HL-60/S4 treated with phorbol 12-myristate 13-acetate at 8.2 ng/mL for 4 days and 3 days (cell line): ENCODE measurements around the gene CAT.

ENCODE experiments used
- in situ Hi-C: fragments of 300-500 bp; cut with MboI; formaldehyde crosslinking; loops from 2 replicates; pipeline ENCODE4 v1.15.0; 2022; ENCODE audit warnings: low sequenced_read_pairs

Gene CAT

GRCh38 chr11:34519595-34520235 is 81.0 kb downstream of the CAT start:
- in situ Hi-C loops, result no loop called here

DNA sequence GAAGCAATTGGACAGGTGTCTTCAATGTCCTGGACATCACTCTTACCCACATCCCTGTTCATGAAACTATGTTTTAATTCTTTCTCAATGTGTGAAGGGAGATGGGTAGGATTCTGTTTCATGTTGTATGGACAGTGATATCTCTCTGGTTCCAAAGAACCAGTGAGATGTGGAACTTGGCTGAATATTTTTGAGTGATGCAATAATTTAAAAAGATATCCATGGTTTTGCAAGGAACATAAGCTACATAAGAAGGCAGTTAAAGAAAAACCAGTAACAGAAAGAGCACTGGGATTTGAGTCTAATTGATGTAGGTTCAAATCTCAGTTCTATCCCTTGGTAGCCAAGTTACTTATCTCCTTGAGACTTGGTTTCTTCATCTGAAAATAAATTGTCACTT is 82.5 kb downstream of the CAT start:
- in situ Hi-C loops, result no loop called here
